Motor neuron (in vitro differentiated cells): ENCODE data around the gene MRPL39. TPM values are rescaled to one million over a fixed set of nuclear protein-coding genes. Genes with fewer than 3 reads are reported as not detected.

ENCODE experiments used
- ATAC-seq, 8 experiments: fragments of 200-7000 bp; cut with Tn5 transposase; replicated peaks in 6 of 8; 2 replicates each; pipeline ENCODE4 v1.8.0; 2021; ENCODE audit warnings: mild to moderate bottlenecking in 8 of 8, moderate library complexity in 8 of 8
- H3K27ac ChIP-seq, 2 donors: fragments of 250-450 bp; sonication (Bioruptor Pico); 2 replicates each; pipeline ENCODE4 v1.9.0; 2021; ENCODE audit warnings: antibody characterized with exemption in 2 of 2, mild to moderate bottlenecking in 2 of 2, moderate library complexity in 1 of 2
- H3K4me1 ChIP-seq, 2 donors: fragments of 250-450 bp; sonication (Bioruptor Pico); replicated peaks in 1 of 2; 2 replicates each; pipeline ENCODE4 v1.6.1; 2021; ENCODE audit warnings: antibody characterized with exemption in 2 of 2, mild to moderate bottlenecking in 2 of 2, moderate library complexity in 1 of 2
- H3K4me3 ChIP-seq, 5 donors: fragments of 250-450 bp; sonication (Bioruptor Pico); 2 replicates each; pipeline ENCODE4 v1.9.0; 2021; ENCODE audit warnings: antibody characterized with exemption in 5 of 5, mild to moderate bottlenecking in 5 of 5, moderate library complexity in 4 of 5
- WGBS, 10 experiments: fragments of 450-650 bp; shearing (Covaris generic); methylation state at CpG; one replicate each; pipeline ENCODE4 v1.0.0; 2022; 5-methylcytosine and 5-hydroxymethylcytosine counted together
- in situ Hi-C, 9 experiments: fragments of 400-800 bp; cut with MboI; loops; one replicate each; pipeline ENCODE4 v1.15.0; 2021; ENCODE audit warnings: low sequenced_read_pairs in 9 of 9, low pct_unique_long_range_greater_than_20kb in 2 of 9; ENCODE audit not compliant: unreplicated experiment in 9 of 9
- total RNA-seq, 8 experiments: library from RNA; unstranded; fragments of 300-600 nt; gene quantifications; 2 replicates each; pipeline versions ENCODE4 v1.2.3 to v1.2.4, GENCODE V29; 2022

The MRPL39 gene
- total RNA-seq, 8 experiments from 2014 or later = 25.2 to 49.7 (median 35.1) TPM

- H3K4me1 ChIP-seq = peaks cover 3% of the 10 kb centered on the region in 2 donors
- no peak overlapping the region for H3K4me3 ChIP-seq
- 9 to 80% (median 51%) methylated on average over 2 to 6 of the region's 6 CpGs; no CpG with 5 or more reads in 1 of the 10 experiments for WGBS, 10 experiments
- no peak overlapping the region for H3K27ac ChIP-seq
- in situ Hi-C loops = no loop called here
- ATAC-seq = peak; percentile 91 to 100 (median 99)
These were observed 33.7 kb downstream of the MRPL39 start for GRCh38 chr21:25573409-25574206.

- in situ Hi-C loops = no loop called here
- ATAC-seq = no peak
- no peak overlapping the region for H3K4me3 ChIP-seq
- WGBS, 10 experiments = 78 to 100% (median 90%) methylated on average over 1 to 3 of the region's 3 CpGs
- peaks cover 3% of the 10 kb centered on the region in 2 donors for H3K4me1 ChIP-seq
- H3K27ac ChIP-seq = no peak overlapping the region
These were observed 34.4 kb downstream of the MRPL39 start for GRCh38 chr21:25572861-25573310.

- ATAC-seq = no peak
- in situ Hi-C loops = no loop called here
- Histone ChIP-seq H3K4me3 (no peak overlapping the region), H3K4me1 (peaks cover 3% of the 10 kb centered on the region in 2 donors), H3K27ac (no peak overlapping the region)
- WGBS, 10 experiments = 78 to 100% (median 89%) methylated on average over 1 of the region's 1 CpG; no CpG with 5 or more reads in 2 of the 10 experiments
These were observed 35.6 kb downstream of the MRPL39 start for GRCh38 chr21:25571726-25572121.

DNA sequence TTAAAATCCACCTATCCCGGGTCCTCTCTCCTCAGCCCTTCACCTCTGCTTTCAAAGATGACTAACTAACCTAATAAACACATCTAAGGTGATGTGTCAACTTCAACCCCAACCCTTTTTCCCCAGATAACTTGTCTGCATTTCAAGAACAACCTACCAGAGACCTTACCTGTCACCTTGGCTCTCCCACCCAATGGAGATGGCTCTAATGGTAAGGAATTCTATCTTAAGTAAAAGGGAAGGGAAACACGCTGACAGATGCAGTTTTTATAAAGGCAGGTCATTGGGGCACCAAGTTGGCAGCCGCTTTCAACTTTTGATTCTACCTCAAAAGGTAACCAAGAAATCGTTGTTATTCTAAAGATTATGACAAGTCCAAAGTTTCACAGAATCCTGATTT lies 37.6 kb downstream of the MRPL39 start:
- Histone ChIP-seq H3K4me3 (no peak overlapping the region), H3K4me1 (peaks cover 3% of the 10 kb centered on the region in 2 donors), H3K27ac (no peak overlapping the region)
- WGBS, 10 experiments = 93 to 100% (median 99%) methylated on average over 1 to 4 of the region's 4 CpGs
- in situ Hi-C loops = no loop called here
- ATAC-seq = no peak

- WGBS, 10 experiments = 86 to 100% (median 100%) methylated on average over 1 of the region's 1 CpG; no CpG with 5 or more reads in 2 of the 10 experiments
- H3K4me1 ChIP-seq = peaks cover 3% of the 10 kb centered on the region in 2 donors
- no peak for ATAC-seq
- in situ Hi-C loops = no loop called here
- H3K27ac ChIP-seq = no peak overlapping the region
- H3K4me3 ChIP-seq = no peak overlapping the region
These were observed 38.2 kb downstream of the MRPL39 start for GRCh38 chr21:25569084-25569483.

- 25 to 100% (median 57%) methylated on average over 1 to 5 of the region's 5 CpGs; no CpG with 5 or more reads in 1 of the 10 experiments for WGBS, 10 experiments
These were observed 39.0 kb downstream of the MRPL39 start for GRCh38 chr21:25568246-25568645.

GRCh38 chr21:25567472-25567871 lies 39.8 kb downstream of the MRPL39 start:
- Histone ChIP-seq H3K27ac (no peak overlapping the region), H3K4me3 (no peak overlapping the region), H3K4me1 (no peaks in the 10 kb centered on the region)
- in situ Hi-C loops = no loop called here
- WGBS, 10 experiments = 88 to 100% (median 94%) methylated on average over 1 to 4 of the region's 4 CpGs; no CpG with 5 or more reads in 1 of the 10 experiments
- no peak for ATAC-seq

More at GRCh38 chr21:25568246-25568645, 39.0 kb downstream of the MRPL39 start:
- H3K4me1 ChIP-seq = no peaks in the 10 kb centered on the region
- H3K27ac ChIP-seq = no peak overlapping the region
- in situ Hi-C loops = no loop called here
- peak in 3 of 8 experiments; percentile 26 to 36 (median 27) for ATAC-seq
- H3K4me3 ChIP-seq = no peak overlapping the region

GRCh38 chr21:25566645-25567044 lies 40.6 kb downstream of the MRPL39 start:
- Histone ChIP-seq H3K27ac (no peak overlapping the region), H3K4me1 (no peaks in the 10 kb centered on the region), H3K4me3 (no peak overlapping the region)
- ATAC-seq = no peak
- 40 to 100% (median 93%) methylated on average over 1 to 3 of the region's 3 CpGs; no CpG with 5 or more reads in 1 of the 10 experiments for WGBS, 10 experiments
- in situ Hi-C loops = no loop called here

DNA sequence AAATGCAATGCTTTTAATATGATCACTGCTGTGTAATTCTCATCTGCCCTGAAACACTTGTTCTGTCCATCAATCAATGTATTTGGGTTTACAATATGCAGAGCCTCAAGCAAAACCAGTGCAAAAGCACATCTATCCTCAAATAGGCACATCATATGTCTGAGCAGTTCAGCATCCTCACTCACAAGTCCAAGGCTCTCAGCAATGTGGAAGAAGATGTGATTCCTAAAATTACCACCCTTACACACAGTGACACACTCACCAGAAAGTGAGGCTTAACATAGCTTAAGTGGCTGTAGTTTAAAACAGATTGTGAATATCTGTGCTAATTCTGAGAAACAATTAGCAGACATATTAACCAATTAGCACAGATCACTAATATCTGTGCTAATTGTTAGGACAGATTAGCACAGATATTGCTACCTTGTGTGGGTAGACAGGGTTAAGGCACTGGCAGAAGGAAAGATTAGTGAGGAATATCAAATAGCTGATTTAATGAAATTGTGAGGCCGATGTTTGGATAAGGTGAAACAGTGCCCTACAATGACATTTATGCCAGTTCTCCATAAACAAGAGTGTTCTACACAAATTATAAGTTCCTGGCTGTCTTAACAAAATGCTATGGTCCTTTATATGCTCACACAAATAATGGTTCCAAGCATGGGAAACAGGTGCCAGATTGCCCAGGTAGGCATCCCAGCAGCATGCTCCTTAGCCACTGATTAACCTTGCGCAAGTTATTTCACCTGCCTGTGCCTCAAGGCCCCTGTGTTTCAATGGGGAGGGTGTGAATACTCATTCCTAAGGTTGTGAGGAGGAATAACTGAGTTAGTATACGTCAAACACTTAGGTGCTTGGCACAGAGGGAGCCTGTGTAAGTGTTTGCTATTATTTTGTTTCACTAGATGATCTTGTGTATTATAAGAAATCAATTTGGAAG lies 41.7 kb downstream of the MRPL39 start:
- no peak overlapping the region for H3K4me3 ChIP-seq
- no peaks in the 10 kb centered on the region for H3K4me1 ChIP-seq
- 91 to 100% (median 100%) methylated on average over 1 to 3 of the region's 3 CpGs; no CpG with 5 or more reads in 1 of the 10 experiments for WGBS, 10 experiments
- no peak overlapping the region for H3K27ac ChIP-seq
- in situ Hi-C loops = no loop called here
- no peak for ATAC-seq

- Histone ChIP-seq H3K4me3 (no peak overlapping the region), H3K4me1 (no peaks in the 10 kb centered on the region), H3K27ac (no peak overlapping the region)
- 64 to 100% (median 89%) methylated on average over 1 to 3 of the region's 3 CpGs; no CpG with 5 or more reads in 2 of the 10 experiments for WGBS, 10 experiments
- no peak for ATAC-seq
- in situ Hi-C loops = no loop called here
These were observed 42.8 kb downstream of the MRPL39 start for GRCh38 chr21:25564349-25564948.

DNA sequence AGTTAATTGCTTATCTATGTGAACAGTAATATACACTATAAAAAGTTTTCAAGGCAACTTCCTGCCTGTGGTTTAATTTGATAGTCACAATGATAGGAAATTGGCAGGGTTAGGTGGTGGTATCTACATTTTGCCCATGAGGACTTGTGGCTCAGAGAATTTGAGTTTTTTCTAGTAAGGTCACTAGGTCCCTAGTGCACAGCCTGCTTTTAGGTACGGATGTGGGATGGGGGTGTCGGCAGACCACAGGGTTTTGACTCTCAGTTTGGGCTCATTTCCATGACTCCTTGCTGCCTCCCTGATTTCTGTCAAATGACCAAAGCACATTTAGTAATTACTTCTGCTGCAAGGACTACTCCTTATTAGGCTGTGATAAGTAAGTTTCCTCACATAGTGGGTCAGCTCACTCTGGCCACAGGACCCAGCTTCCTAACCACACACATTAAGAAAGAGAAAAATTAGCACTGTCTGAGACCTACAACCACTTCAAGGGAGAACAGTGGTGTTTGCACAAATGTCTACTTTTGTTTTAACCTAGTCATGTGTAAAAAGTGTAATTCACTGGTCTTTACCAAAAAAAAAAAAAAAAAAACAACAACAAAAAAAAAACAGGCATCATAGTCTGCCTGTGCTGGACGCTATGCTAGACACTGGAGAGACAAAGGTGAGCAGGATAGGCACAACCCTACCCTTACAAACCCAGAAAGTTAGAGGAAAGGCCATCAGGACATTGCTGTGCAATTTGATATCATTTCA lies 43.7 kb downstream of the MRPL39 start:
- 60 to 100% (median 93%) methylated on average over 1 to 3 of the region's 3 CpGs for WGBS, 10 experiments
- Histone ChIP-seq H3K4me3 (no peak overlapping the region), H3K4me1 (no peaks in the 10 kb centered on the region), H3K27ac (no peak overlapping the region)
- in situ Hi-C loops = no loop called here
- ATAC-seq = no peak

GRCh38 chr21:25562660-25563059 lies 44.6 kb downstream of the MRPL39 start:
- no peak overlapping the region for H3K27ac ChIP-seq
- H3K4me3 ChIP-seq = no peak overlapping the region
- ATAC-seq = no peak
- H3K4me1 ChIP-seq = no peaks in the 10 kb centered on the region
- in situ Hi-C loops = no loop called here
- WGBS, 10 experiments = 63 to 100% (median 79%) methylated on average over 1 to 10 of the region's 10 CpGs
